Liver (tissue), 3 donors: ENCODE measurements around the gene USP25.

Source experiments
- CTCF ChIP-seq: fragments of 150-350 bp; IDR thresholded peaks from 2 replicates; pipeline ENCODE4 v1.5.1; 2017; ENCODE audit warnings: improper control_type of control experiment, low read depth, low read length; ENCODE audit not compliant: missing input control
- EGR1 ChIP-seq, 2 donors: IDR thresholded peaks; 2 replicates each; pipeline ENCODE4 v1.6.1; 2016 to 2018; ENCODE audit warnings: antibody characterized with exemption in 2 of 2, low read depth in 2 of 2
- FOXA2 ChIP-seq: IDR thresholded peaks from 2 replicates; pipeline ENCODE4 v1.6.1; 2016; ENCODE audit warnings: antibody characterized with exemption
- JUND ChIP-seq, 2 donors: IDR thresholded peaks; 2 replicates each; pipeline ENCODE4 v1.6.1; 2016; ENCODE audit warnings: antibody characterized with exemption in 2 of 2
- MAX ChIP-seq: IDR thresholded peaks from 2 replicates; pipeline ENCODE4 v1.6.1; 2016; ENCODE audit warnings: antibody characterized with exemption
- REST ChIP-seq: IDR thresholded peaks from 2 replicates; pipeline ENCODE4 v1.6.1; 2016; ENCODE audit warnings: antibody characterized with exemption, mild to moderate bottlenecking
- TAF1 ChIP-seq: conservative IDR thresholded peaks from 2 replicates; pipeline ENCODE4 v1.6.1; 2016; ENCODE audit warnings: antibody characterized with exemption, mild to moderate bottlenecking
- ZBTB33 ChIP-seq: IDR thresholded peaks from 2 replicates; pipeline ENCODE4 v1.6.1; 2016; ENCODE audit warnings: antibody characterized with exemption
- donor health status: healthy.
- donor health status: healthy.

DNA sequence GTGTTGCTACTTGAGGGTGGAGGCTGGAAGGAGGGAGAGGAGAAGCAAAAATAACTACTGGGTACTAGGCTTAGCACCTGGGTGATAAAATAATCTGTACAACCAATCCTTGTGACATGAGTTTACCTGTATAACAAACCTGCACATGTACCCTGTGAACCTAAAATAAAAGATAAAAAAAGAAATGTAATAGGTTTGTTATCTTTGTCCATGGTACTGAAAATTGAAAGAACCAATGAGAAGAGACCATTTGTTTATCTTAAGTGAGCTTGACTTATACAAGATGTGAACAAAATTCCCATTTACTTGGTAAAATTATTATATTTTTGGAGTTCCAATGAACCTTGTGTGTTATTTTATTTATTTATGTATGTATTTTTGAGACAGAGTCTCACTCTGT, 11.1 kb upstream of the USP25 start:
- no peak for TF ChIP-seq CTCF
- no peak for TF ChIP-seq JUND (IDR thresholded peaks at IDR 0.05)
- TF ChIP-seq ZBTB33, result no peak
- TF ChIP-seq FOXA2, result no peak
- no peak for TF ChIP-seq EGR1 (IDR thresholded peaks at IDR 0.05; ENCODE audit: low read depth in 2 of 2)
- no peak for TF ChIP-seq REST
- TF ChIP-seq TAF1, result no peak
- TF ChIP-seq MAX, result no peak
